ENCODE results near the gene LNP1. TPM values are rescaled to one million over a fixed set of nuclear protein-coding genes. Genes with fewer than 3 reads are reported as not detected.

Gene LNP1
- total and polyA plus RNA-seq, 2 of the 8 experiments (the other 6 are each of a cell fraction or from before 2014, with no cell fraction given): 6.6 to 8.7 TPM

DNA sequence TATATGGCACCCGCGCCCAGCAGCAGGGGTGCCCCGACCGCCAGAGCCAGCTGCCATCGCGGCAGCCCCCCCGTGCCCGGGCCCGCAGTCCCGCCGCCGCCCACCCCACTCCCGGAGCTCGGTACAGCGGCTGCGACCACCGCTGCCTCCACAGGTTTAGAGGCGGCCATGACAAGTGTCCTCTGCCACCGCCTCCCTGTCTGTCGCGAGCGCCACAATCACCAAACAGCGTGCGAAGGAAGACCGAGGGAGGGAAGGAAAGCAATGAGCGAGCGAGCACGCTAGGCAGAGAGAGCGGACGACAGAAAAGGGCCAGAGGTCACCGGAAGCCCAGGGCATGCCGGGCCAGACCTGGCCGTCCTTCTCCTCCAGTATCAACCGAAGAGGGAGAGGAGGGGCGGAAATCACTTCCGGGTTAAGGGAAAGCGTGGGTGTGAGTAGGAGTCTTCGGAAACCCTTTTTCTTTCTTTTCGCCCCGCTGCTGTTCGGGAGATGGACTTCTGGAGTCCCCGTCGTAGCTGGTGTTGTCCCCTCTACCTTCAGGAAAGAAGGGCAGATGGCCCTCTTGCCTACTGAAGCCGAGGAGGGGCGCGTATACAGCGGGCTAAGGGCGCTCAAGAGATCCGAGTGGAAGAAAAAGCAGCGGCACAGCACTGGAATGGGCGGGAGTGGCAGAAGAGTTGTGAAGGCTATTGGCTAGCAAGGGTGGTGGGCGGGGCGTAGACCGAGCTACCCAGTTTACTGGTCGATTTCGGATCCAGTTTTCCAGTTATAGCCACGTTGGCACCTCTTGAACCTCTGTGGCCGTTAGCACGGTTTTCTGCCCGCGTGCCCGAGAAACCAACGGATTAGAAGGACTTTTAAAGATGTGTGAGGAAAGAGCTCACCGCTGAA is at the start of gene LNP1, which contains the start of gene TOMM70 (continued):
- TF ChIP-seq TBP (IDR thresholded peaks at IDR 0.05; ENCODE audit: low read depth, low read length): peak; percentile 93
- peak; percentile 79; the same call in 1 of the 2 replicates for TF ChIP-seq SP1 (IDR thresholded peaks at IDR 0.05; ENCODE audit: low read depth, low read length)
- no peak for TF ChIP-seq CHD1 (IDR thresholded peaks at IDR 0.05; ENCODE audit: low read depth, low read length)
- TF ChIP-seq CBX8 (IDR thresholded peaks at IDR 0.05; ENCODE audit: borderline replicate concordance, low read depth, low read length): no peak
- TF ChIP-seq, protein P1, sequence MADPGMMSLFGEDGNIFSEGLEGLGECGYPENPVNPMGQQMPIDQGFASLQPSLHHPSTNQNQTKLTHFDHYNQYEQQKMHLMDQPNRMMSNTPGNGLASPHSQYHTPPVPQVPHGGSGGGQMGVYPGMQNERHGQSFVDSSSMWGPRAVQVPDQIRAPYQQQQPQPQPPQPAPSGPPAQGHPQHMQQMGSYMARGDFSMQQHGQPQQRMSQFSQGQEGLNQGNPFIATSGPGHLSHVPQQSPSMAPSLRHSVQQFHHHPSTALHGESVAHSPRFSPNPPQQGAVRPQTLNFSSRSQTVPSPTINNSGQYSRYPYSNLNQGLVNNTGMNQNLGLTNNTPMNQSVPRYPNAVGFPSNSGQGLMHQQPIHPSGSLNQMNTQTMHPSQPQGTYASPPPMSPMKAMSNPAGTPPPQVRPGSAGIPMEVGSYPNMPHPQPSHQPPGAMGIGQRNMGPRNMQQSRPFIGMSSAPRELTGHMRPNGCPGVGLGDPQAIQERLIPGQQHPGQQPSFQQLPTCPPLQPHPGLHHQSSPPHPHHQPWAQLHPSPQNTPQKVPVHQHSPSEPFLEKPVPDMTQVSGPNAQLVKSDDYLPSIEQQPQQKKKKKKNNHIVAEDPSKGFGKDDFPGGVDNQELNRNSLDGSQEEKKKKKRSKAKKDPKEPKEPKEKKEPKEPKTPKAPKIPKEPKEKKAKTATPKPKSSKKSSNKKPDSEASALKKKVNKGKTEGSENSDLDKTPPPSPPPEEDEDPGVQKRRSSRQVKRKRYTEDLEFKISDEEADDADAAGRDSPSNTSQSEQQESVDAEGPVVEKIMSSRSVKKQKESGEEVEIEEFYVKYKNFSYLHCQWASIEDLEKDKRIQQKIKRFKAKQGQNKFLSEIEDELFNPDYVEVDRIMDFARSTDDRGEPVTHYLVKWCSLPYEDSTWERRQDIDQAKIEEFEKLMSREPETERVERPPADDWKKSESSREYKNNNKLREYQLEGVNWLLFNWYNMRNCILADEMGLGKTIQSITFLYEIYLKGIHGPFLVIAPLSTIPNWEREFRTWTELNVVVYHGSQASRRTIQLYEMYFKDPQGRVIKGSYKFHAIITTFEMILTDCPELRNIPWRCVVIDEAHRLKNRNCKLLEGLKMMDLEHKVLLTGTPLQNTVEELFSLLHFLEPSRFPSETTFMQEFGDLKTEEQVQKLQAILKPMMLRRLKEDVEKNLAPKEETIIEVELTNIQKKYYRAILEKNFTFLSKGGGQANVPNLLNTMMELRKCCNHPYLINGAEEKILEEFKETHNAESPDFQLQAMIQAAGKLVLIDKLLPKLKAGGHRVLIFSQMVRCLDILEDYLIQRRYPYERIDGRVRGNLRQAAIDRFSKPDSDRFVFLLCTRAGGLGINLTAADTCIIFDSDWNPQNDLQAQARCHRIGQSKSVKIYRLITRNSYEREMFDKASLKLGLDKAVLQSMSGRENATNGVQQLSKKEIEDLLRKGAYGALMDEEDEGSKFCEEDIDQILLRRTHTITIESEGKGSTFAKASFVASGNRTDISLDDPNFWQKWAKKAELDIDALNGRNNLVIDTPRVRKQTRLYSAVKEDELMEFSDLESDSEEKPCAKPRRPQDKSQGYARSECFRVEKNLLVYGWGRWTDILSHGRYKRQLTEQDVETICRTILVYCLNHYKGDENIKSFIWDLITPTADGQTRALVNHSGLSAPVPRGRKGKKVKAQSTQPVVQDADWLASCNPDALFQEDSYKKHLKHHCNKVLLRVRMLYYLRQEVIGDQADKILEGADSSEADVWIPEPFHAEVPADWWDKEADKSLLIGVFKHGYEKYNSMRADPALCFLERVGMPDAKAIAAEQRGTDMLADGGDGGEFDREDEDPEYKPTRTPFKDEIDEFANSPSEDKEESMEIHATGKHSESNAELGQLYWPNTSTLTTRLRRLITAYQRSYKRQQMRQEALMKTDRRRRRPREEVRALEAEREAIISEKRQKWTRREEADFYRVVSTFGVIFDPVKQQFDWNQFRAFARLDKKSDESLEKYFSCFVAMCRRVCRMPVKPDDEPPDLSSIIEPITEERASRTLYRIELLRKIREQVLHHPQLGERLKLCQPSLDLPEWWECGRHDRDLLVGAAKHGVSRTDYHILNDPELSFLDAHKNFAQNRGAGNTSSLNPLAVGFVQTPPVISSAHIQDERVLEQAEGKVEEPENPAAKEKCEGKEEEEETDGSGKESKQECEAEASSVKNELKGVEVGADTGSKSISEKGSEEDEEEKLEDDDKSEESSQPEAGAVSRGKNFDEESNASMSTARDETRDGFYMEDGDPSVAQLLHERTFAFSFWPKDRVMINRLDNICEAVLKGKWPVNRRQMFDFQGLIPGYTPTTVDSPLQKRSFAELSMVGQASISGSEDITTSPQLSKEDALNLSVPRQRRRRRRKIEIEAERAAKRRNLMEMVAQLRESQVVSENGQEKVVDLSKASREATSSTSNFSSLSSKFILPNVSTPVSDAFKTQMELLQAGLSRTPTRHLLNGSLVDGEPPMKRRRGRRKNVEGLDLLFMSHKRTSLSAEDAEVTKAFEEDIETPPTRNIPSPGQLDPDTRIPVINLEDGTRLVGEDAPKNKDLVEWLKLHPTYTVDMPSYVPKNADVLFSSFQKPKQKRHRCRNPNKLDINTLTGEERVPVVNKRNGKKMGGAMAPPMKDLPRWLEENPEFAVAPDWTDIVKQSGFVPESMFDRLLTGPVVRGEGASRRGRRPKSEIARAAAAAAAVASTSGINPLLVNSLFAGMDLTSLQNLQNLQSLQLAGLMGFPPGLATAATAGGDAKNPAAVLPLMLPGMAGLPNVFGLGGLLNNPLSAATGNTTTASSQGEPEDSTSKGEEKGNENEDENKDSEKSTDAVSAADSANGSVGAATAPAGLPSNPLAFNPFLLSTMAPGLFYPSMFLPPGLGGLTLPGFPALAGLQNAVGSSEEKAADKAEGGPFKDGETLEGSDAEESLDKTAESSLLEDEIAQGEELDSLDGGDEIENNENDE (IDR thresholded peaks at IDR 0.05; ENCODE audit: insufficient replicate concordance, low read length): no peak
- TF ChIP-seq RNF2 (IDR thresholded peaks at IDR 0.05; ENCODE audit: borderline replicate concordance, low read depth, low read length, missing control alignments, poor library complexity, severe bottlenecking): no peak
- TF ChIP-seq NRF1 (IDR thresholded peaks at IDR 0.05; ENCODE audit: low read depth, low read length): no peak
- TF ChIP-seq HDAC6 (IDR thresholded peaks at IDR 0.05; ENCODE audit: low read depth, low read length): no peak
- TF ChIP-seq SAP30 (IDR thresholded peaks at IDR 0.05; ENCODE audit: insufficient read depth, insufficient replicate concordance, low read length): peak; percentile 71
